Colonic mucosa (tissue), 4 donors: ENCODE results near the gene ATCAY. TPM values are rescaled to one million over a fixed set of nuclear protein-coding genes. Genes with fewer than 3 reads are reported as not detected.

Source experiments
- DNase-seq: peaks from one replicate; pipeline ENCODE4 v3.0.0-alpha.2; 2020
- H3K27ac ChIP-seq: fragments of 200-600 bp; one replicate; pipeline ENCODE4 v1.8.0; 2021
- H3K27me3 ChIP-seq: fragments of 200-600 bp; one replicate; pipeline ENCODE4 v1.8.0; 2021
- H3K36me3 ChIP-seq: fragments of 200-600 bp; one replicate; pipeline ENCODE4 v1.8.0; 2021
- H3K4me1 ChIP-seq: fragments of 200-600 bp; one replicate; pipeline ENCODE4 v1.8.0; 2021; ENCODE audit warnings: mild to moderate bottlenecking
- H3K4me3 ChIP-seq: fragments of 200-600 bp; one replicate; pipeline ENCODE4 v1.8.0; 2021
- H3K9ac ChIP-seq, 2 donors: one replicate each; pipeline ENCODE4 v1.7.0; 2013; ENCODE audit warnings: control low read depth in 2 of 2, low read depth in 2 of 2, low read length in 2 of 2
- H3K9me3 ChIP-seq: fragments of 200-600 bp; one replicate; pipeline ENCODE4 v1.8.0; 2021
- intact Hi-C: fragments of 100-400 bp; cut with DNase I; formaldehyde crosslinking; loops from one replicate; pipeline ENCODE4 v1.14.1; 2022
- total RNA-seq, 2 donors: library from RNA; stranded (reverse); fragmentation: NEBNext Ultra II Directional in 1 of 2; extraction: Animal tissue kit (Norgen Biotek cat#: 25700) in 1 of 2; gene quantifications; one replicate each; pipeline ENCODE4 v1.2.1, GENCODE V29; 2021
- TF ChIP-seq, protein P1 (sequence below): fragments of 200-600 bp; IDR thresholded peaks from one replicate; pipeline ENCODE4 v1.8.0; 2022; ENCODE audit warnings: antibody characterized with exemption, mild to moderate bottlenecking
- donor health status: healthy.
- donor health status: DM: no; HTN: no; CAD: no.
- donor health status: DM: no; HTN: no; CAD: no.

ATCAY gene
- total RNA-seq, 2 donors from 2014 or later, result 0.12 to 1.0 TPM

DNA sequence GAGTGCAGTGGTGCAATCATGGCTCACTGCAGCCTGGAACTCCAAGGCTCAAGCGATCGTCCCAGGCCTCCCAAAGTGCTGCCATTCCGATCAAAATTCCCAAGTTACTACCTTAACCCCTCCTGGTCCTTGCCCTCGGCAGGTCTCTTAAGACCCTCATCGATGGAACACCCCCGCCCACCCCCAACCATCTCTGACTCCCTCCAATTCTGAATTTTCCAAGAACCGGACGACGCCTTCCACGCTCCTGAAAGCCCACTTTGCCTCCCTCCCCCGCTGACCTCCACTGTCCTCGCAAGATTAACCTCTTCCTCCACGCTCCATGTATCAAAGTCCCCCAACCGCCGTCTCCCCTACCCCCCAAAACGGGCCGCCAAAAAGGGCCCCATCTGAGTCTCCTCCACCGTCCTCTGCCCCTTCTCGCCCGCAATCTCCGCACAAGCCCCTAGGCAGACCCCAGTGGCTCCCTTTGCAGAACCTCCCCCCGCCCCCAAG lies 89.9 kb downstream of the ATCAY start:
- peak overlapping the region; percentile 77 for H3K4me3 ChIP-seq
- H3K9ac ChIP-seq, result peak overlapping the region; percentile 92 to 99
- intact Hi-C loops, result no loop called here
- H3K9me3 ChIP-seq, result no peaks in the 10 kb centered on the region
- no peaks in the 10 kb centered on the region for H3K27me3 ChIP-seq
- DNase-seq, result no peak
- H3K27ac ChIP-seq, result peak overlapping the region; percentile 89
- TF ChIP-seq, protein P1, sequence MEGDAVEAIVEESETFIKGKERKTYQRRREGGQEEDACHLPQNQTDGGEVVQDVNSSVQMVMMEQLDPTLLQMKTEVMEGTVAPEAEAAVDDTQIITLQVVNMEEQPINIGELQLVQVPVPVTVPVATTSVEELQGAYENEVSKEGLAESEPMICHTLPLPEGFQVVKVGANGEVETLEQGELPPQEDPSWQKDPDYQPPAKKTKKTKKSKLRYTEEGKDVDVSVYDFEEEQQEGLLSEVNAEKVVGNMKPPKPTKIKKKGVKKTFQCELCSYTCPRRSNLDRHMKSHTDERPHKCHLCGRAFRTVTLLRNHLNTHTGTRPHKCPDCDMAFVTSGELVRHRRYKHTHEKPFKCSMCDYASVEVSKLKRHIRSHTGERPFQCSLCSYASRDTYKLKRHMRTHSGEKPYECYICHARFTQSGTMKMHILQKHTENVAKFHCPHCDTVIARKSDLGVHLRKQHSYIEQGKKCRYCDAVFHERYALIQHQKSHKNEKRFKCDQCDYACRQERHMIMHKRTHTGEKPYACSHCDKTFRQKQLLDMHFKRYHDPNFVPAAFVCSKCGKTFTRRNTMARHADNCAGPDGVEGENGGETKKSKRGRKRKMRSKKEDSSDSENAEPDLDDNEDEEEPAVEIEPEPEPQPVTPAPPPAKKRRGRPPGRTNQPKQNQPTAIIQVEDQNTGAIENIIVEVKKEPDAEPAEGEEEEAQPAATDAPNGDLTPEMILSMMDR, result no peak
- no peaks in the 10 kb centered on the region for H3K36me3 ChIP-seq
- peaks cover 22% of the 10 kb centered on the region for H3K4me1 ChIP-seq

DNA sequence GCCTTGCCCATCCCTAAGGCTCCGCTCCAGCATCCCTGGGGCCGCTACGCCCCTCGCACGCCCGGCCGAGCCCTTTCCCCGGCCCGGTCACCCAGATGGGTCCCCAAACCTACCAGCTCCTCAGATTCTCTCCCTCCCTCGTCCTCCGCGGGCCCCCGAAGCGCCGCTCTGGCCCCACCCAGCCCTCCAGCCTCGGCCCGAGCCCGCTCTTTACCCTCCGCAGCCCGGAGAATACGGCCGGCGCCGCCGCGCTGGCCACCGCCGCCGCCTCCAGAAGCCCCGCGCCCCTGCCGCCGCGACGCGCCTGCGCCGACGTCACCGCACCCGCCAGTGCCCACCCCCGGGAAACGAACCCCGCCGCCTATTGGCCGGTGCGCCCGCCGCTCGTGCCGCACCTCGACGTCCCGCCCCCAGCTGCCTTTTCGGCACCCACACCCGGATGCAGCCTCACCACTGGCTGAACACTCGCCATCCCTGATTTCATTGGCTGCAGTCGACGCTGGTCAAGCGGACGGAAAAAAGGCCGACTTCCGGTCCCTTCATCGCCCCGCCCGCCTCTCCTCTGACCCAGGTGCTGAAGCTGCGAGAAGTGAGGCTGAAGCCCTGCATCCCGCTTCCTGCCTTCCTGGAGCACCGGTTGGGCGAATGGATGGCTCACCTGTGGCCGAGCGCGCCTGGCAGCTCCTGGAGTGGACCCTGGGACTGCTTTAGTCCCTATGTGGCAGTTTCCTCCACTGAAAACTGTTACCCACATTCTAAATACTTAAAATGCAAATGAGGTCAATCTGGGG lies 90.5 kb downstream of the ATCAY start, which contains the start of gene DAPK3:
DAPK3 (minus strand) TSS at position 292 of the 791 bp plus-strand sequence. CDS start 1,364 bp downstream, outside the sequence.
- H3K4me3 ChIP-seq, result peak within 1 kb of the TSS; percentile 77
- intact Hi-C loops, result no loop called here
- H3K27ac ChIP-seq, result peak within 1 kb of the TSS; percentile 89
- H3K36me3 ChIP-seq, result no peaks in the 10 kb centered on the region
- no peaks in the 10 kb centered on the region for H3K27me3 ChIP-seq
- DNase-seq, result peak; percentile 98
- H3K9ac ChIP-seq, result peak within 1 kb of the TSS; percentile 92 to 99
- H3K4me1 ChIP-seq, result peaks cover 18% of the 10 kb centered on the region
- TF ChIP-seq, protein P1, result no peak
- H3K9me3 ChIP-seq, result no peaks in the 10 kb centered on the region

DNA sequence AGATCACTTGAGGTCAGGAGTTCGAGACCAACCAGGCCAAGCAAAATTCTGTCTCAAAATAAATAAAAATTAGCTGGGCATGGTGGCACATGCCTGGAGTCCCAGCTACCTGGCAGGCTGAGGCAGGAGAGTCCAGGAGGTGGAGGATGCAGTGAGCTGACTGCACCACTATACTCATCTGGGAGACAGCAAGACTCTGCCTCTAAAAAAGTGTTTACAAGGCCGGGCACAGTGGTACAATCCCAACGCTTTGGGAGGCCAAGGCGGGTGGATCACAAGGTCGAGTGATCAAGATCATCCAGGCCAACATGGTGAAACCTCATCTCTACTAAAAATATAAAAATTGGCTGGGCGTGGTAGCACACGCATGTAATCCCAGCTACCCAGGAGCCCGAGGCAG lies 94.7 kb downstream of the ATCAY start:
- no peaks in the 10 kb centered on the region for H3K4me1 ChIP-seq
- peaks cover 31% of the 10 kb centered on the region for H3K36me3 ChIP-seq
- TF ChIP-seq, protein P1, result no peak
- H3K9me3 ChIP-seq, result no peaks in the 10 kb centered on the region
- H3K9ac ChIP-seq, result no peak overlapping the region
- intact Hi-C loops, result no loop called here
- DNase-seq, result no peak
- no peaks in the 10 kb centered on the region for H3K27me3 ChIP-seq
- no peak overlapping the region for H3K27ac ChIP-seq
- no peak overlapping the region for H3K4me3 ChIP-seq

DNA sequence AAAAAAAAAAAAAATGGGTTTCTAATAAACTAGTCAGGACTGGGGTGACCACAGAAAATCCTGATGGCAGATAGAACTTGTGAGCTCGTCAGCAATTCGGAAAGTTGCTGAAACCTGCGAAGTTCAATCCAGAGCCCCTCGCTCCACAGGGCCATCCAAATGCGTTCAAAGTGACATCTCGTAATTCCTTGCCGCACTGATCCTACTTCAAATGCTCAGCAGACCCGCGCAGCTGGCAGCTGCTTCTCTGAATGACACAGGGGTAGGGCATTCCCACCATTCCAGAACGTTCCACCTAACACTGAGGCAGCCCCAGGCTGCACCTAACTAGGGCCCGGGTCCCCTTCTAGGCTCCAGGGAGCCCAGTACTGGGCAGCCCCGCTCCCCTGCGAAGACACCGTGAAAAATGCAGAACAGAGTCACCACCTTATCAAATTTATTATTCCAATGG lies 95.2 kb downstream of the ATCAY start:
- Histone ChIP-seq H3K36me3 (peaks cover 36% of the 10 kb centered on the region), H3K9ac (no peak overlapping the region), H3K4me3 (no peak overlapping the region), H3K27ac (no peak overlapping the region), H3K4me1 (no peaks in the 10 kb centered on the region), H3K27me3 (no peaks in the 10 kb centered on the region), H3K9me3 (no peaks in the 10 kb centered on the region)
- no peak for DNase-seq
- intact Hi-C loops, result no loop called here
- TF ChIP-seq, protein P1, result no peak

DNA sequence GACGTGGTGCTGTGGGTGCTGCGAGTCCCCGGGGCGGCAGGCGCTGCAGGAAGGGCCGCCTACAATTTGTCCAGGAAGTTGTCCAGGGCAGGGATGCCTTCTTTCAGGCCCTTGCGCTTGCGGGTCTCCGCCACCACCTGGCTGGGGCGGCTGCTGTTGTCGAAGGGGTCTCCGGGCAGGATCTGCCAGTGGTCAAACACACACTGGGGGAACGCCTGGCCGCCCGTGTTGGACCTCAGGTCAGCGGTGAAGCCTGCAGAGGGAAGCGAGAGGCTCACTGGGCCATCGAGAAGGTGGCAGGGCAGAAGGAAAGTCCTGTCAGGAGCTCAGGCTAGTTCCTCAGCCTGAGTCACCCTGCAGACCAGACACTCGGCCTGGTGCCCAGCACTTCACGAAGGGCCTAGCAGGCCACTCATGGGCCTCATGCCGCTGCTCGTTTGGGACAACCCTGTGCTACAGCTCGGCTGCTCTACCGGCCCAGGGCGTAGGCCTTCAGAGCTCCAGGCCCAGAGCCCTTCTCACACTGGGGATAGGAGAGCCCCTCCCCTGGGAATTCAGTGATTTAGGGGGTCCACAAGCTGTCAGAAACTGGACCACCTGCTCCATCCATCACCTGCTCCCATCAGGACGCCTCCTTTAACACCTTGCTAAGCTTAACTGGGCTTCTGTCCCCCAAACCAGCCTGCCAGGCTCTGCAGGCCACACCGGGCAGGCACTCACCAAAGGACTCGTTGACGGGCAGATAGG lies 96.2 kb downstream of the ATCAY start:
- intact Hi-C loops, result no loop called here
- Histone ChIP-seq H3K9me3 (no peaks in the 10 kb centered on the region), H3K4me3 (no peak overlapping the region), H3K27ac (no peak overlapping the region), H3K9ac (peak overlapping the region in 1 of 2 donors; percentile 5), H3K4me1 (no peaks in the 10 kb centered on the region), H3K36me3 (peaks cover 46% of the 10 kb centered on the region), H3K27me3 (no peaks in the 10 kb centered on the region)
- no peak for DNase-seq
- TF ChIP-seq, protein P1, result no peak
